Thoracic aorta (tissue), 2 donors: ENCODE data around the gene ST7. TPM values are rescaled to one million over a fixed set of nuclear protein-coding genes. Genes with fewer than 3 reads are reported as not detected.

ENCODE experiments used
- ATAC-seq: fragments of 150-250 bp; one replicate; pipeline ENCODE4 v1.8.0; 2017; ENCODE audit warnings: low read depth; ENCODE audit not compliant: insufficient number of reproducible peaks, low FRiP score
- DNase-seq: peaks from one replicate; pipeline ENCODE4 v3.0.0-alpha.2; 2020; ENCODE audit warnings: low spot score
- H3K27ac ChIP-seq, 2 donors: fragments of 200-600 bp; sonication (generic); 1 replicate in 1 of 2; 2 replicates in 1 of 2; pipeline ENCODE4 v1.5.1; 2016; ENCODE audit warnings: mild to moderate bottlenecking in 2 of 2, moderate library complexity in 2 of 2
- H3K27me3 ChIP-seq: fragments of 200-600 bp; sonication (generic); replicated peaks from 2 replicates; pipeline ENCODE4 v1.6.0; 2016; ENCODE audit warnings: mild to moderate bottlenecking; ENCODE audit not compliant: insufficient read depth
- H3K36me3 ChIP-seq: fragments of 200-600 bp; sonication (generic); one replicate; pipeline ENCODE4 v1.5.1; 2016
- H3K4me1 ChIP-seq, 2 donors: fragments of 200-600 bp; sonication (generic); 1 replicate in 1 of 2; 2 replicates in 1 of 2; pipeline versions ENCODE4 v1.5.1 to v1.6.0; 2016; ENCODE audit warnings: low read depth in 2 of 2, mild to moderate bottlenecking in 1 of 2; ENCODE audit not compliant: control insufficient read depth in 1 of 2
- H3K4me3 ChIP-seq: fragments of 200-600 bp; sonication (generic); 2 replicates; pipeline ENCODE4 v1.5.1; 2016; ENCODE audit warnings: mild to moderate bottlenecking
- H3K9me3 ChIP-seq: fragments of 200-600 bp; sonication (generic); 2 replicates; pipeline ENCODE4 v1.5.1; 2016
- CTCF ChIP-seq: fragments of 200-600 bp; sonication (generic); IDR thresholded peaks from one replicate; pipeline ENCODE4 v1.5.1; 2019; ENCODE audit warnings: antibody characterized with exemption
- total RNA-seq, 2 donors: library from RNA; depleted of rRNA; stranded (reverse); fragments of >200 nt; gene quantifications; one replicate each; pipeline versions ENCODE4 v1.1.0 to v1.2.3, GENCODE V29; 2016

Gene ST7
- total RNA-seq, 2 donors from 2014 or later = 29.8 to 56.2 TPM

GRCh38 chr7:117194445-117194844 is 241.1 kb downstream of the ST7 start:
- Histone ChIP-seq H3K4me1 (no peaks in the 10 kb centered on the region), H3K27me3 (no peaks in the 10 kb centered on the region), H3K36me3 (peaks cover 18% of the 10 kb centered on the region)

GRCh38 chr7:117195361-117196029 is 242.2 kb downstream of the ST7 start:
- Histone ChIP-seq H3K36me3 (peaks cover 9% of the 10 kb centered on the region), H3K27ac (no peak overlapping the region), H3K27me3 (no peaks in the 10 kb centered on the region), H3K9me3 (no peaks in the 10 kb centered on the region), H3K4me1 (no peaks in the 10 kb centered on the region), H3K4me3 (no peak overlapping the region)
- ATAC-seq (no peak), DNase-seq (no peak)
- TF ChIP-seq CTCF = no peak

More at GRCh38 chr7:117194445-117194844, 241.1 kb downstream of the ST7 start:
- no peaks in the 10 kb centered on the region for H3K9me3 ChIP-seq
- ATAC-seq (no peak), DNase-seq (no peak)
- no peak overlapping the region for H3K27ac ChIP-seq
- H3K4me3 ChIP-seq = no peak overlapping the region
- no peak for TF ChIP-seq CTCF

GRCh38 chr7:117200132-117200531 is 246.8 kb downstream of the ST7 start:
- no peak for ATAC-seq

GRCh38 chr7:117200786-117201458 is 247.6 kb downstream of the ST7 start:
- DNase-seq = no peak
- TF ChIP-seq CTCF = no peak
- no peak for ATAC-seq

More at GRCh38 chr7:117200132-117200531, 246.8 kb downstream of the ST7 start:
- no peak for TF ChIP-seq CTCF
- no peaks in the 10 kb centered on the region for H3K4me1 ChIP-seq
- DNase-seq = no peak
- no peaks in the 10 kb centered on the region for H3K27me3 ChIP-seq
- no peak overlapping the region for H3K27ac ChIP-seq
- H3K4me3 ChIP-seq = no peak overlapping the region
- H3K36me3 ChIP-seq = peaks cover 12% of the 10 kb centered on the region
- no peaks in the 10 kb centered on the region for H3K9me3 ChIP-seq

GRCh38 chr7:117202511-117202910 is 249.2 kb downstream of the ST7 start:
- Histone ChIP-seq H3K27ac (no peak overlapping the region), H3K27me3 (no peaks in the 10 kb centered on the region), H3K9me3 (no peaks in the 10 kb centered on the region), H3K36me3 (peaks cover 12% of the 10 kb centered on the region), H3K4me1 (no peaks in the 10 kb centered on the region), H3K4me3 (no peak overlapping the region)
- ATAC-seq (no peak), DNase-seq (no peak)
- no peak for TF ChIP-seq CTCF

More at GRCh38 chr7:117200786-117201458, 247.6 kb downstream of the ST7 start:
- Histone ChIP-seq H3K4me1 (no peaks in the 10 kb centered on the region), H3K27me3 (no peaks in the 10 kb centered on the region), H3K36me3 (peaks cover 12% of the 10 kb centered on the region), H3K9me3 (no peaks in the 10 kb centered on the region), H3K27ac (no peak overlapping the region), H3K4me3 (no peak overlapping the region)
